Measurements from ENCODE around the gene ZDHHC20.
A peak's percentile ranks its signal among the peaks of the same experiment; 100 is the strongest.

GRCh38 chr13:21476893-21477472, 17.9 kb upstream of the ZDHHC20 start:
- TF ChIP-seq CTCF (IDR thresholded peaks at IDR 0.05) = peak; percentile 85 to 87 (median 87)
- no peak for TF ChIP-seq POLR2A (IDR thresholded peaks at IDR 0.05)

Data from testis (tissue), 2 donors.